ENCODE data around the gene OOSP4B.

The OOSP4B gene

GRCh38 chr11:60065801-60066200 is 48.8 kb downstream of the OOSP4B start:
- TF ChIP-seq NFIC (IDR thresholded peaks at IDR 0.05) (no peak), TCF12 (IDR thresholded peaks at IDR 0.05; ENCODE audit: low read depth) (no peak), EGR1 (IDR thresholded peaks at IDR 0.05) (no peak), FOXM1 (IDR thresholded peaks at IDR 0.05; ENCODE audit: borderline replicate concordance, low read depth) (no peak), RAD21 (IDR thresholded peaks at IDR 0.05; ENCODE audit: low read depth) (no peak), USF1 (IDR thresholded peaks at IDR 0.05) (no peak), TAF1 (IDR thresholded peaks at IDR 0.05; ENCODE audit: low read depth) (no peak), CREB1 (IDR thresholded peaks at IDR 0.05; ENCODE audit: low read depth) (no peak), EP300 (IDR thresholded peaks at IDR 0.05; ENCODE audit: borderline replicate concordance) (no peak), REST (IDR thresholded peaks at IDR 0.05; ENCODE audit: low read depth) (no peak), TEAD4 (IDR thresholded peaks at IDR 0.05) (no peak), CEBPB (IDR thresholded peaks at IDR 0.05) (no peak), ZBTB7A (IDR thresholded peaks at IDR 0.05; ENCODE audit: low read depth) (no peak), YY1 (IDR thresholded peaks at IDR 0.05; ENCODE audit: low read depth) (no peak), MAX (IDR thresholded peaks at IDR 0.05) (no peak)

DNA sequence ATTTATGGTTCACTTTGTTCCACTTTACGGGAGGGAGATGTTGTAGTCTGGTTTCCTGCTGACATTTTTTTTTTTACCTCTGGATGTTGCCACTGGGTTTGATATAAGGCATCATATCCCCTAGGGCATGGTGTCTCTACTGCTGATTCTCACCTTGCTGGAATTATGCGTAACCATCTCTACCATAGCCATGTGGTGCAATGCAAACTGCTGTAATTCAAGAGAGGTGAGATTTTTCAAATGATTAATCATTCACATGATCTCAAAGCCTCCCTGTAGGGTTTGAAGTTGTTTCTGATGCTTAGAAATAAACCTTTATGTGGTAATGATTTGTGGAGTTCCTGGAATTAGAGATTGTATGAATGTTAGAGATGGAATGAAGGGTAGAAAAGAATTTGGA is 52.5 kb downstream of the OOSP4B start:
- TF ChIP-seq CREB1 (IDR thresholded peaks at IDR 0.05; ENCODE audit: low read depth) = no peak
- no peak for TF ChIP-seq REST (IDR thresholded peaks at IDR 0.05; ENCODE audit: low read depth)
- TF ChIP-seq FOXM1 (IDR thresholded peaks at IDR 0.05; ENCODE audit: borderline replicate concordance, low read depth) = no peak
- no peak for TF ChIP-seq YY1 (IDR thresholded peaks at IDR 0.05; ENCODE audit: low read depth)
- TF ChIP-seq MAX (IDR thresholded peaks at IDR 0.05) = no peak
- TF ChIP-seq NFIC (IDR thresholded peaks at IDR 0.05) = no peak
- no peak for TF ChIP-seq CEBPB (IDR thresholded peaks at IDR 0.05)
- TF ChIP-seq TEAD4 (IDR thresholded peaks at IDR 0.05) = no peak
- TF ChIP-seq EGR1 (IDR thresholded peaks at IDR 0.05) = no peak
- no peak for TF ChIP-seq EP300 (IDR thresholded peaks at IDR 0.05; ENCODE audit: borderline replicate concordance)
- TF ChIP-seq ZBTB7A (IDR thresholded peaks at IDR 0.05; ENCODE audit: low read depth) = no peak
- TF ChIP-seq RAD21 (IDR thresholded peaks at IDR 0.05; ENCODE audit: low read depth) = no peak
- no peak for TF ChIP-seq USF1 (IDR thresholded peaks at IDR 0.05)
- no peak for TF ChIP-seq TAF1 (IDR thresholded peaks at IDR 0.05; ENCODE audit: low read depth)

- TF ChIP-seq FOXM1 (IDR thresholded peaks at IDR 0.05; ENCODE audit: borderline replicate concordance, low read depth) (no peak), USF1 (IDR thresholded peaks at IDR 0.05) (no peak), TCF12 (IDR thresholded peaks at IDR 0.05; ENCODE audit: low read depth) (no peak), REST (IDR thresholded peaks at IDR 0.05; ENCODE audit: low read depth) (no peak), ZBTB7A (IDR thresholded peaks at IDR 0.05; ENCODE audit: low read depth) (no peak), MAX (IDR thresholded peaks at IDR 0.05) (no peak), EGR1 (IDR thresholded peaks at IDR 0.05) (no peak), YY1 (IDR thresholded peaks at IDR 0.05; ENCODE audit: low read depth) (no peak)
Measured at GRCh38 chr11:60077216-60077817, 60.3 kb downstream of the OOSP4B start.

- no peak for TF ChIP-seq EP300 (IDR thresholded peaks at IDR 0.05; ENCODE audit: borderline replicate concordance)
- TF ChIP-seq CEBPB (IDR thresholded peaks at IDR 0.05) = no peak
- TF ChIP-seq TAF1 (IDR thresholded peaks at IDR 0.05; ENCODE audit: low read depth) = no peak
- TF ChIP-seq ZBTB7A (IDR thresholded peaks at IDR 0.05; ENCODE audit: low read depth) = no peak
- no peak for TF ChIP-seq RAD21 (IDR thresholded peaks at IDR 0.05; ENCODE audit: low read depth)
- no peak for TF ChIP-seq USF1 (IDR thresholded peaks at IDR 0.05)
Measured at GRCh38 chr11:60077981-60078380, 61.0 kb downstream of the OOSP4B start.
